K562 (cell line): ENCODE measurements around the gene CD46. TPM values are rescaled to one million over a fixed set of nuclear protein-coding genes. Genes with fewer than 3 reads are reported as not detected.

Experiments
- BRD9 ChIP-seq: fragments of 450-650 bp; IDR thresholded peaks from 2 replicates; pipeline ENCODE4 v1.6.1; 2018; ENCODE audit warnings: low read depth; ENCODE audit not compliant: partially characterized antibody
- CBX5 ChIP-seq: IDR thresholded peaks from 2 replicates; pipeline ENCODE4 v1.6.1; 2014; ENCODE audit warnings: low read depth, borderline replicate concordance
- CC2D1A ChIP-seq: fragments of 450-650 bp; IDR thresholded peaks from 2 replicates; pipeline ENCODE4 v1.6.1; 2017; ENCODE audit warnings: mild to moderate bottlenecking
- HNRNPL ChIP-seq: fragments of 200-400 bp; formaldehyde crosslinking; IDR thresholded peaks from 2 replicates; pipeline ENCODE4 v1.6.1; 2017; ENCODE audit warnings: low read depth, mild to moderate bottlenecking, low read length
- KLF13 ChIP-seq: fragments of 450-650 bp; IDR thresholded peaks from 2 replicates; pipeline ENCODE4 v1.6.1; 2016; ENCODE audit warnings: missing genetic modification characterization, low read depth, mild to moderate bottlenecking, missing compliant biosample characterization, moderate library complexity, borderline replicate concordance
- MCM7 ChIP-seq, 2 experiments: fragments of 450-650 bp; IDR thresholded peaks; 2 replicates each; pipeline ENCODE4 v1.6.1; 2016 to 2018
- NCOA1 ChIP-seq: fragments of 450-650 bp; IDR thresholded peaks from 2 replicates; pipeline ENCODE4 v1.6.1; 2016; ENCODE audit warnings: low read depth
- NR2C2 ChIP-seq, 2 experiments: fragments of 200-800 bp in 1 of 2; sonication (Bioruptor generic) in 1 of 2; sonication (generic) in 1 of 2; formaldehyde crosslinking in 1 of 2; IDR thresholded peaks; 2 replicates each; pipeline versions ENCODE4 v1.6.1 to v1.8.0; 2016 to 2022; ENCODE audit warnings: mild to moderate bottlenecking in 1 of 2, missing compliant biosample characterization in 1 of 2, missing genetic modification characterization in 1 of 2, missing genetic modification reagents in 1 of 2
- PTTG1 ChIP-seq: fragments of 450-650 bp; IDR thresholded peaks from 2 replicates; pipeline ENCODE4 v1.6.1; 2016; ENCODE audit warnings: low read depth, mild to moderate bottlenecking, missing genetic modification characterization, missing compliant biosample characterization
- RERE ChIP-seq: sonication (generic); formaldehyde crosslinking; IDR thresholded peaks from 2 replicates; pipeline ENCODE4 v1.8.0; 2023; ENCODE audit warnings: missing genetic modification reagents, mild to moderate bottlenecking, borderline replicate concordance
- SAFB ChIP-seq: fragments of 200-400 bp; formaldehyde crosslinking; IDR thresholded peaks from 2 replicates; pipeline ENCODE4 v1.6.1; 2017; ENCODE audit warnings: low read depth, low read length, borderline replicate concordance
- SLC30A9 ChIP-seq: fragments of 250-450 bp; sonication (Bioruptor Pico); IDR thresholded peaks from 2 replicates; pipeline ENCODE4 v1.8.0; 2022; ENCODE audit warnings: mild to moderate bottlenecking, moderate library complexity
- SMAD3 ChIP-seq: fragments of 450-650 bp; formaldehyde crosslinking; conservative IDR thresholded peaks from 2 replicates; pipeline ENCODE4 v1.4.0; 2020; ENCODE audit warnings: mild to moderate bottlenecking
- STAT5A ChIP-seq: IDR thresholded peaks from 2 replicates; pipeline ENCODE4 v1.6.1; 2012; ENCODE audit warnings: low read length, inconsistent platforms, borderline replicate concordance
- TEAD1 ChIP-seq, 2 experiments: fragments of 450-650 bp in 1 of 2; sonication (generic) in 1 of 2; formaldehyde crosslinking; IDR thresholded peaks; 2 replicates each; pipeline versions ENCODE4 v1.4.0 to v1.8.0; 2020 to 2022; ENCODE audit warnings: mild to moderate bottlenecking in 2 of 2, missing genetic modification reagents in 1 of 2
- XRCC5 ChIP-seq: fragments of 200-400 bp; formaldehyde crosslinking; IDR thresholded peaks from 2 replicates; pipeline ENCODE4 v1.6.1; 2017; ENCODE audit warnings: low read depth, mild to moderate bottlenecking, low read length
- ZBTB34 ChIP-seq: fragments of 250-450 bp; sonication (Bioruptor Pico); IDR thresholded peaks from 2 replicates; pipeline ENCODE4 v1.8.0; 2021; ENCODE audit warnings: mild to moderate bottlenecking, moderate library complexity
- ZFP30 ChIP-seq: fragments of 250-450 bp; sonication (Bioruptor Pico); IDR thresholded peaks from 2 replicates; pipeline ENCODE4 v1.8.0; 2022; ENCODE audit warnings: moderate library complexity, mild to moderate bottlenecking, inconsistent platforms, borderline replicate concordance
- ZKSCAN1 ChIP-seq: fragments of 150-350 bp; IDR thresholded peaks from 2 replicates; pipeline ENCODE4 v1.6.1; 2016; ENCODE audit warnings: low read depth, low read length
- ZNF165 ChIP-seq: fragments of 250-450 bp; sonication (Bioruptor Pico); IDR thresholded peaks from 2 replicates; pipeline ENCODE4 v1.4.0; 2020; ENCODE audit warnings: borderline replicate concordance
- ZNF175 ChIP-seq: fragments of 200-800 bp; sonication (Bioruptor generic); IDR thresholded peaks from 2 replicates; pipeline ENCODE4 v1.6.1; 2016; ENCODE audit warnings: low read depth, mild to moderate bottlenecking, missing genetic modification characterization, missing compliant biosample characterization
- ZNF695 ChIP-seq: fragments of 450-650 bp; formaldehyde crosslinking; IDR thresholded peaks from 2 replicates; pipeline ENCODE4 v1.4.0; 2020; ENCODE audit warnings: mild to moderate bottlenecking, moderate library complexity
- polyA plus RNA-seq, 8 experiments: library from polyadenylated mRNA; depleted of rRNA in 4 of 8; stranded (reverse) in 5 of 8; unstranded in 3 of 8; fragments of >200 nt; fragmentation: Nextera tagmentation in 2 of 8; fragmentation: Illumina TruSeq in 1 of 8; extraction: Ambion mirVana in 2 of 8; extraction: Trizol in 1 of 8; gene quantifications; 2 replicates each; pipeline versions ENCODE4 v1.2.1 to v1.2.3, GENCODE V29; 2011 to 2014; ENCODE audit warnings: inconsistent platforms in 1 of 8, missing spikeins in 1 of 8
- total RNA-seq, 7 experiments: library from RNA; depleted of rRNA in 6 of 7; stranded (reverse); fragments of >200 nt in 6 of 7; fragmentation: Illumina TruSeq in 2 of 7; extraction: Trizol in 2 of 7; gene quantifications; 2 replicates each; pipeline versions ENCODE4 v1.2.1 to v1.2.3, GENCODE V29; 2011 to 2021; ENCODE audit warnings: low replicate concordance in 1 of 7

The CD46 gene
- total and polyA plus RNA-seq, 9 of the 15 experiments (the other 6 are each of a cell fraction or from before 2014, with no cell fraction given), result 87.9 to 374 (median 156) TPM

DNA sequence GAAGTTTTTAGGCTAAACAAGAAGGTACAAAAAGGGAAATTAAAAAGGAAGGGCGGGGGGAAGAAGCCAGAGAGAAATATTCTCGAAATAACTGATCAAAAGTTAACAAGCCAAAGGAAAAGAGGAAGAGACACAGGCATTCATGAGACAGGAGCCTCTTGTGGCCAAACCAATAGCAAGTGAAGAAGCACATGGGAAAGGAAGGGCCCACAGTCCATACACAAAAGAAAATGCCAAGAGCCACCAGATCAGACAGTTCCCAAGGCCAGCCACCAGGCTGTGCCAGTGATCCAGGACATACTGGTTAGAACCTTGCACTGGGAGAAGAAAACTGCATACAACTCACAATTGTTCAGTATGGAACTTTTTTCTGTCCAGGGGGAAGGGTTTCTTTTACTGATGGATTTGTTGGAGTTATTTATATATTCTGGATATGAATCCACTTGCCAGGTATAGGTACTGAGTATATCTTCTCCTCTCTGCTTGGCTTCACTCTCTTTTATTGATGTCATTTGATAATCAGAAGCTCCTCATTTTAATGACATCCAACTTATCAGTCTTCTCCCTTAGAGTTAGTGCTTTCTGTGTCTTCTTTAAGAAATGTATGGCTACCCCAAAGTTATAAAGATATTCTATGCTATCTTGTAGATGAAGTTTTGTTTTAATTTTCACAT is 76.8 kb downstream of the CD46 start (continued):
- TF ChIP-seq TEAD1 (CRISPR knock-in tag; IDR thresholded peaks at IDR 0.05) (peak; percentile 75 to 86; a peak in 3 of 4 replicates), XRCC5 (no peak), HNRNPL (no peak), ZNF165 (CRISPR knock-in tag) (no peak), MCM7 (IDR thresholded peaks at IDR 0.05) (no peak), KLF13 (tag) (0 out of 2 replicates have a peak, but pooled peaks have one; percentile 18), CBX5 (no peak), SMAD3 (CRISPR knock-in tag) (0 out of 2 replicates have a peak, but pooled peaks have one; percentile 24), PTTG1 (tag) (no peak), ZKSCAN1 (peak; percentile 15; the same call in 1 of the 2 replicates), NCOA1 (0 out of 2 replicates have a peak, but pooled peaks have one; percentile 24), SAFB (no peak), ZNF695 (CRISPR knock-in tag) (no peak), NR2C2 (CRISPR knock-in tag; IDR thresholded peaks at IDR 0.05) (peak; percentile 51; the same call in 1 of the 2 replicates), NR2C2 (tag; IDR thresholded peaks at IDR 0.05) (0 out of 2 replicates have a peak, but pooled peaks have one; percentile 43), STAT5A (no peak), SLC30A9 (no peak), CC2D1A (peak; percentile 62; the same call in 1 of the 2 replicates), BRD9 (no peak), ZBTB34 (CRISPR knock-in tag) (no peak), ZNF175 (CRISPR knock-in tag) (peak; percentile 77; the same call in 1 of the 2 replicates), RERE (CRISPR knock-in tag) (no peak), ZFP30 (CRISPR knock-in tag) (no peak)
